ENCODE results near the gene BACH2. TPM values are rescaled to one million over a fixed set of nuclear protein-coding genes. Genes with fewer than 3 reads are reported as not detected.

Gene BACH2
- total and polyA plus RNA-seq, 10 of the 15 experiments (the other 5 are each of a cell fraction or from before 2014, with no cell fraction given), result 0.03 to 0.28 (median 0.04) TPM; not detected in 3

- Histone ChIP-seq H3K4me1 (ENCODE audit: control insufficient read depth, insufficient read depth, low read length) (no peaks in the 10 kb centered on the region), H3K36me3 (ENCODE audit: control insufficient read depth in 2 of 2, insufficient read depth in 2 of 2, low read length in 1 of 2) (no peaks in the 10 kb centered on the region), H3K79me2 (ENCODE audit: control insufficient read depth, insufficient read depth, low read length) (no peaks in the 10 kb centered on the region), H2AFZ (ENCODE audit: control insufficient read depth, low read depth, low read length) (no peak overlapping the region), H3K4me3 (no peak overlapping the region), H3K9me3 (replicated peaks; ENCODE audit: control insufficient read depth, insufficient read depth, low read length) (no peaks in the 10 kb centered on the region; the same call in 2 of the 3 replicates), H4K20me1 (ENCODE audit: control insufficient read depth, insufficient read depth) (no peaks in the 10 kb centered on the region), H3K27me3 (replicated peaks in 1 of 2; ENCODE audit: control insufficient read depth in 2 of 2, insufficient read depth in 2 of 2, low read length in 1 of 2) (peaks cover 2 to 22% of the 10 kb centered on the region in 2 experiments; a peak in 2 of 4 replicates), H3K4me2 (ENCODE audit: control insufficient read depth, insufficient read depth) (no peak overlapping the region), H3K9ac (ENCODE audit: control insufficient read depth, insufficient read depth, low read length) (no peak overlapping the region), H3K27ac (ENCODE audit: control insufficient read depth, insufficient read depth) (no peak overlapping the region)
- BruUV-seq (replicated peaks), result no TSS peak
- ChIA-PET RAD21 (ENCODE audit: unreplicated experiment) (no interaction called here), SMC1A (ENCODE audit: uncharacterized antibody, unreplicated experiment) (no interaction called here), CTCF (no interaction called here), POLR2A (no interaction called here)
- DNase-seq (ENCODE audit: low read depth, low spot score) (no peak), FAIRE-seq (no peak), ATAC-seq (no peak)
- WGBS (ENCODE audit: insufficient coverage, insufficient replicate concordance, low lambda C conversion rate, missing lambda C conversion rate), result 43% methylated on average over 10 of the region's 10 CpGs
- no peak for TF ChIP-seq TCF7 (IDR thresholded peaks at IDR 0.05; ENCODE audit: borderline replicate concordance)
- TF ChIP-seq E4F1 (IDR thresholded peaks at IDR 0.05; ENCODE audit: borderline replicate concordance, partially characterized antibody), result no peak
- no peak for TF ChIP-seq ZNF217 (IDR thresholded peaks at IDR 0.05)
- TF ChIP-seq NR2F1 (conservative IDR thresholded peaks at IDR 0.05), result no peak
- no peak for TF ChIP-seq JUND (IDR thresholded peaks at IDR 0.05; ENCODE audit: low read depth, low read length)
- TF ChIP-seq E2F4 (IDR thresholded peaks at IDR 0.05; ENCODE audit: low read depth, low read length), result no peak
- no peak for TF ChIP-seq TCF3 (IDR thresholded peaks at IDR 0.05; ENCODE audit: borderline replicate concordance, insufficient read depth, low read depth, low read length)
- TF ChIP-seq SP1 (IDR thresholded peaks at IDR 0.05; ENCODE audit: low read depth, low read length), result no peak
- no peak for TF ChIP-seq ZBTB4 (CRISPR knock-in tag; IDR thresholded peaks at IDR 0.05)
- no peak for TF ChIP-seq CREB1 (IDR thresholded peaks at IDR 0.05; ENCODE audit: low read depth)
- no peak for TF ChIP-seq EP300 (IDR thresholded peaks at IDR 0.05; ENCODE audit: borderline replicate concordance in 1 of 2, control insufficient read depth in 1 of 2, low read depth in 2 of 2, low read length in 2 of 2)
- no peak for TF ChIP-seq NR2C1 (IDR thresholded peaks at IDR 0.05)
- TF ChIP-seq PML (IDR thresholded peaks at IDR 0.05; ENCODE audit: low read length), result no peak
- intact Hi-C loops (cut with micrococcal nuclease; ENCODE audit: unreplicated experiment), result no loop called here
- in situ Hi-C loops (cut with MboI), result no loop called here
Observed at GRCh38 chr6:90078513-90079289, 217.9 kb downstream of the BACH2 start.
